SK-N-SH treated with all-trans-retinoic acid at 6 μM for 48 hours (cell line): ENCODE measurements around the gene ARID1B.
A peak's percentile ranks its signal among the peaks of the same experiment; 100 is the strongest.

Experiments used
- ATAC-seq: fragments of 200-7000 bp; cut with Tn5 transposase; 3 replicates; pipeline ENCODE4 v1.9.1; 2020; ENCODE audit warnings: mild to moderate bottlenecking, moderate library complexity
- ARNTL ChIP-seq: fragments of 450-650 bp; formaldehyde crosslinking; IDR thresholded peaks from 2 replicates; pipeline ENCODE4 v1.5.0; 2020; ENCODE audit warnings: low read depth, mild to moderate bottlenecking, moderate library complexity, borderline replicate concordance
- CSDC2 ChIP-seq: fragments of 250-450 bp; sonication (Bioruptor Pico); IDR thresholded peaks from 2 replicates; pipeline ENCODE4 v1.5.0; 2020; ENCODE audit warnings: mild to moderate bottlenecking, moderate library complexity
- ESRRG ChIP-seq: fragments of 250-450 bp; sonication (Bioruptor Pico); IDR thresholded peaks from 2 replicates; pipeline ENCODE4 v1.6.1; 2021; ENCODE audit warnings: mild to moderate bottlenecking
- GLIS3 ChIP-seq: fragments of 250-450 bp; sonication (Bioruptor Pico); IDR thresholded peaks from 2 replicates; pipeline ENCODE4 v1.5.0; 2020; ENCODE audit warnings: mild to moderate bottlenecking, moderate library complexity
- ISL1 ChIP-seq: fragments of 250-450 bp; sonication (Bioruptor Pico); IDR thresholded peaks from 2 replicates; pipeline ENCODE4 v2.1.2; 2022; ENCODE audit warnings: mild to moderate bottlenecking, moderate library complexity
- OSR1 ChIP-seq: fragments of 250-450 bp; sonication (Bioruptor Pico); IDR thresholded peaks from 2 replicates; pipeline ENCODE4 v1.8.0; 2022; ENCODE audit warnings: moderate library complexity, mild to moderate bottlenecking, inconsistent platforms
- PPARA ChIP-seq: fragments of 250-450 bp; sonication (Bioruptor Pico); IDR thresholded peaks from 2 replicates; pipeline ENCODE4 v1.5.0; 2020; ENCODE audit warnings: mild to moderate bottlenecking, borderline replicate concordance
- RARB ChIP-seq: fragments of 250-450 bp; sonication (Bioruptor Pico); IDR thresholded peaks from 2 replicates; pipeline ENCODE4 v1.8.0; 2021; ENCODE audit warnings: mild to moderate bottlenecking, moderate library complexity
- SNAI2 ChIP-seq: fragments of 250-450 bp; sonication (Bioruptor Pico); IDR thresholded peaks from 2 replicates; pipeline ENCODE4 v1.5.0; 2020; ENCODE audit warnings: mild to moderate bottlenecking, moderate library complexity
- TCF4 ChIP-seq: fragments of 250-450 bp; sonication (Bioruptor Pico); IDR thresholded peaks from 2 replicates; pipeline ENCODE4 v1.8.0; 2021; ENCODE audit warnings: mild to moderate bottlenecking, moderate library complexity, borderline replicate concordance
- TOX ChIP-seq: fragments of 250-450 bp; sonication (Bioruptor Pico); IDR thresholded peaks from 2 replicates; pipeline ENCODE4 v1.8.0; 2021; ENCODE audit warnings: mild to moderate bottlenecking, moderate library complexity, borderline replicate concordance
- ZC3H10 ChIP-seq: fragments of 250-450 bp; sonication (Bioruptor Pico); IDR thresholded peaks from 2 replicates; pipeline ENCODE4 v1.5.1; 2021; ENCODE audit warnings: mild to moderate bottlenecking, moderate library complexity
- ZFP3 ChIP-seq: fragments of 250-450 bp; sonication (Bioruptor Pico); IDR thresholded peaks from 2 replicates; pipeline ENCODE4 v1.5.0; 2020; ENCODE audit warnings: mild to moderate bottlenecking, moderate library complexity
- ZFP30 ChIP-seq: fragments of 450-650 bp; formaldehyde crosslinking; IDR thresholded peaks from 2 replicates; pipeline ENCODE4 v1.5.0; 2022; ENCODE audit warnings: mild to moderate bottlenecking, moderate library complexity
- ZNF565 ChIP-seq: fragments of 450-650 bp; formaldehyde crosslinking; conservative IDR thresholded peaks from 2 replicates; pipeline ENCODE4 v1.5.0; 2020; ENCODE audit warnings: low read depth, mild to moderate bottlenecking, moderate library complexity
- ZNF70 ChIP-seq: fragments of 450-650 bp; formaldehyde crosslinking; IDR thresholded peaks from 2 replicates; pipeline ENCODE4 v1.5.0; 2020; ENCODE audit warnings: mild to moderate bottlenecking, moderate library complexity
- ZNF8 ChIP-seq: fragments of 450-650 bp; formaldehyde crosslinking; IDR thresholded peaks from 2 replicates; pipeline ENCODE4 v1.5.0; 2020; ENCODE audit warnings: mild to moderate bottlenecking, moderate library complexity
- TF ChIP-seq, protein P1 (sequence below): fragments of 250-450 bp; sonication (Bioruptor Pico); IDR thresholded peaks from 2 replicates; pipeline ENCODE4 v1.5.1; 2021; ENCODE audit warnings: mild to moderate bottlenecking, moderate library complexity
- TF ChIP-seq, protein P2 (sequence below): fragments of 250-450 bp; sonication (Bioruptor Pico); IDR thresholded peaks from 2 replicates; pipeline ENCODE4 v1.8.0; 2021; ENCODE audit warnings: low read depth, mild to moderate bottlenecking, moderate library complexity, borderline replicate concordance
- TF ChIP-seq, protein P3 (sequence below): fragments of 250-450 bp; sonication (Bioruptor Pico); IDR thresholded peaks from 2 replicates; pipeline ENCODE4 v1.5.0; 2020; ENCODE audit warnings: mild to moderate bottlenecking, moderate library complexity
- TF ChIP-seq, protein P4 (sequence below): fragments of 250-450 bp; sonication (Bioruptor Pico); IDR thresholded peaks from 2 replicates; pipeline ENCODE4 v1.8.0; 2020; ENCODE audit warnings: mild to moderate bottlenecking, moderate library complexity, borderline replicate concordance

ARID1B gene

DNA sequence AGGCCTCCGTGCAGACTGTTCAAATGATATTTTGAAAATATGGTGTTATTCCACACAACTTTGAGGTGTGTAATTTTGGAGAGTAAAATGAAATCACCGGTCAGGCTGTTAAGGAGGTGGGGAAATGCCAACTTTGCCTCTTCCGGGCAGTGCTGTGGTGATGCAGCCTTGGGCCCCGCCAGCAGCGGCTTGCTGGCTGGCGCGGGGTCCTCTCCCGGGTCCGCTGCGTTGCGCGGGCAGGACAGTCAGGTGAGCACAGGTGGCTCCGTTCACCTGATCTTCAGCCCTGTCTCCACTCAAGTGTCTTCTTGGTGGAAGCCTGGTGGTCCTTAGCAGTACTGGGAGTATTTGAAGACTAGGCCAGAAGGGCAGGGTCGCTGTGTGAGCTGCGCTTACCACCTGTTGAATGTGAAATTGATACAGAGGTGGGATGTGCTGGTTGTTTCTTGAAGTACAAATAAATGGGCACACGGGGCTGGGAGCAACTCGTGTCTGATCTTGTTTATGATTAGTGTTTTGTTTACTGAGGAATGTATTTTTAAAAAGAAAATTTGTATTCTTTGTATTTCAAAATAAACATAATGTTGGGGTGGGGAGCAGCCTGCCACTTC is 184.2 kb downstream of the ARID1B start:
- ATAC-seq: no peak
- TF ChIP-seq OSR1 (CRISPR knock-in tag) (no peak), SNAI2 (CRISPR knock-in tag) (no peak), ZFP3 (CRISPR knock-in tag) (no peak), ZFP30 (CRISPR knock-in tag) (no peak), ZNF70 (CRISPR knock-in tag) (no peak)
- TF ChIP-seq, protein P1, sequence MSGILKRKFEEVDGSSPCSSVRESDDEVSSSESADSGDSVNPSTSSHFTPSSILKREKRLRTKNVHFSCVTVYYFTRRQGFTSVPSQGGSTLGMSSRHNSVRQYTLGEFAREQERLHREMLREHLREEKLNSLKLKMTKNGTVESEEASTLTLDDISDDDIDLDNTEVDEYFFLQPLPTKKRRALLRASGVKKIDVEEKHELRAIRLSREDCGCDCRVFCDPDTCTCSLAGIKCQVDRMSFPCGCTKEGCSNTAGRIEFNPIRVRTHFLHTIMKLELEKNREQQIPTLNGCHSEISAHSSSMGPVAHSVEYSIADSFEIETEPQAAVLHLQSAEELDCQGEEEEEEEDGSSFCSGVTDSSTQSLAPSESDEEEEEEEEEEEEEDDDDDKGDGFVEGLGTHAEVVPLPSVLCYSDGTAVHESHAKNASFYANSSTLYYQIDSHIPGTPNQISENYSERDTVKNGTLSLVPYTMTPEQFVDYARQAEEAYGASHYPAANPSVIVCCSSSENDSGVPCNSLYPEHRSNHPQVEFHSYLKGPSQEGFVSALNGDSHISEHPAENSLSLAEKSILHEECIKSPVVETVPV: no peak

DNA sequence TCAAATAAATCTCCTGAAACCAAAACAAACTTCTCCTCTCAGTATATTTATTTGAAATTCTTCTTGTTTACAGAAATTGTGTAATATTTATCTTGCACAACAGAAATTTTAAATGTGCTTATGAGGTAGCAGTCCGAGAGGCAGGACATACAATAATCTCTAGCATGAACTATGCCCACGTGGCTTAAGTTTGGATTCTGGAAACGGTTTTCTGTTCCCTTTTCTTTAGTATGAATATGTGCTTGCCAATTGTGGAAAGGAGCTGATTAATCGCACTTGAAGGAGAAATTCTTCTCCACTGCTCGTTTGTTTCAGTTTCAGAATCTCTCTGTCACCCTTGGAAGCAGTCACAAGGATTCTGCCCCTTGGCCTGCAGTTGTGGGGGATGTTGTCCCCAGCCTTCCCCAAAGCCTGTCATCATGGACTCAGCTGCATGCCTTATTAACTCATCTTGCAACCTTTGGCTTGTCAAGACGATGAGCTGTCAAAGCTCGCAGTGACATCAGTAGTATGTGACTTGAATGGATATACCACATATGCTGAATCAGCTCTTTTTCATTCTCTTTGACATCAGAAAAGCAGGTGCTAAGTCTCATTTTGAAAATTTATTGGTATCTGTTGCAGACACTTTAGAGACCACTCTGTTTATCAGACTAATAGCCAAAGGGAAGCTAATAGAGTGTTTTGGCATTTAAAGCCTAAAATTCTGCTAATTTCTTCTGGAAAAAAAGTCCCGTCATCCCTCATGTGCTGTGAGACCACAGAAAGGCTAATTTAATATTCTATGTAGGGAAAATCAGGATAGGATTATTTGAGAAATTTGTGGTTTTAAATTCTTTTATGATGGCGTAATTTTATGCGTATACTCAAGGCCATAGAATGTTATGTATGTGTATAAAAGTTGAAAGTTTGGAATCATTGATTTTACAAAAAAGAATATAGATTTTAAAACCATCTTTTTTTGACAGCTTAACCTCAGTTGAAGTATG is 186.8 kb downstream of the ARID1B start:
- ATAC-seq: peak; percentile 73
- peak; percentile 93 for TF ChIP-seq ZNF8
- TF ChIP-seq, protein P2, sequence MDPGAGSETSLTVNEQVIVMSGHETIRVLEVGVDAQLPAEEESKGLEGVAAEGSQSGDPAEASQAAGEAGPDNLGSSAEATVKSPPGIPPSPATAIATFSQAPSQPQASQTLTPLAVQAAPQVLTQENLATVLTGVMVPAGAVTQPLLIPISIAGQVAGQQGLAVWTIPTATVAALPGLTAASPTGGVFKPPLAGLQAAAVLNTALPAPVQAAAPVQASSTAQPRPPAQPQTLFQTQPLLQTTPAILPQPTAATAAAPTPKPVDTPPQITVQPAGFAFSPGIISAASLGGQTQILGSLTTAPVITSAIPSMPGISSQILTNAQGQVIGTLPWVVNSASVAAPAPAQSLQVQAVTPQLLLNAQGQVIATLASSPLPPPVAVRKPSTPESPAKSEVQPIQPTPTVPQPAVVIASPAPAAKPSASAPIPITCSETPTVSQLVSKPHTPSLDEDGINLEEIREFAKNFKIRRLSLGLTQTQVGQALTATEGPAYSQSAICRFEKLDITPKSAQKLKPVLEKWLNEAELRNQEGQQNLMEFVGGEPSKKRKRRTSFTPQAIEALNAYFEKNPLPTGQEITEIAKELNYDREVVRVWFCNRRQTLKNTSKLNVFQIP: no peak

DNA sequence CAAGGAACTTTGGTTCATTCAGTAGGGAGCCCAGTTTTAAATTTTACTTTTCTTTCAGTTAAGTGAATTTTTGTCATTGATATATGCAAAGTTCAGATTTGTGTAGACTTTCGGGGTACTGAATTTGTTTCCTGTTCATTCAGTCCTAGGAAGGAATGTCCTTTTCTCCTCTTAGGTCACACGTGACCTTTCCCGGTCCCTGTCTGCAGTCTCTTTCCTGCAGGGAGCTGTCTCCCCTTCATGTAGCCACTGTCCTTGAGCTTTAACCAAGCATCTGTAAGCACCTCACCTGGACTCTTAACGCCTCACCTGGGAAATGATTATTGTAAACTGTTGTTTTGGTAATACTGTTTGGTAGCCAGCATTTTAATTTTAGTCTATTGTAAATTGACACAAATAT is 190.7 kb downstream of the ARID1B start:
- ATAC-seq: no peak

DNA sequence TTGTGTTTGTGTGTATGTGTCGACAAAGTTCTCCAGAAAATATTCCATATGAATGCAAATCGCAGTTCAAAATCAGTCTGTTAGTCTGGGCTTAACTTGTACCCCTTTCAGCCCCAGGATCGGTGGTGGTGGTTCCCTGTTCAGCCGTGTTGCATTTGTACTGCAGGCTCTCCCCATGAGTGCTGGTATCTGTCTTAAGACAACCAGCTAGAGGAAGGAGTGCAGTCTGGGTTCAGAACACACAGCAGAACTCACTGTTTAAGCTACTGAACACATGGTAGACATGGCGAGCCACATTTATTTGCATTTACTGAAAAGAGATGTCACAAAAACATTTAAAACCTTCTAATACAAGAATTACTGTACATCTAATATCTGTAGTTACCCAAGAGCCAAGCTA is 192.1 kb downstream of the ARID1B start:
- no peak for ATAC-seq
- TF ChIP-seq ZNF565 (CRISPR knock-in tag) (no peak), RARB (CRISPR knock-in tag) (no peak), ESRRG (no peak), GLIS3 (CRISPR knock-in tag) (no peak)

More for the DNA sequence above, 190.7 kb downstream of the ARID1B start:
- TF ChIP-seq OSR1 (CRISPR knock-in tag) (no peak), ISL1 (no peak), TCF4 (no peak), ZNF8 (no peak), ARNTL (CRISPR knock-in tag) (no peak)

DNA sequence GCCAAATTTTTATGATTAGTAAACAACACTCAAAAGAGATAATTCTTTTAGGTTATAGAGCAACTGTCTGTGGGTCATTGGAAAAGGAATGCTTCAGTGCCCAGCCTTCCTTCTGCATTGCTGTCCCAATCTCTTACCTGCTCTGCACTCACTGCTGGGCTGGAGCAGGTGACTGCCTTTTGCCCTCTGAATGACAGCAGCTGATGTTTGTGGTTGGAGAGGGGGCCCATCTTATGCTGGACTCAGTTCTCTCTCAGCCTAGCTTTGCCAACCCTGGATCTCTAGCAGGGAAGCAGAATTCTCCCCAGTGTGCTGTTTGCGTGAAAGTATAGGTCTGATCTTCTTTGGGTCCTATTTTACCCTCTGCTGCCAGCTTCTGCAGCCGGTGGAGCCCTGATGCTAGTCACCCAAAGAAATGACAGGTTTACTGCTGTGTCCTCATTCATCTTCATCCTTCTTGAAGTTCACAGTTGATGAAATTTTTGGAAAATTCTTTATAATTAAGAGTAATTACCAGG is 193.5 kb downstream of the ARID1B start:
- ATAC-seq: no peak
- TF ChIP-seq SNAI2 (CRISPR knock-in tag) (no peak), ZFP3 (CRISPR knock-in tag) (no peak), RARB (CRISPR knock-in tag) (no peak), TOX (CRISPR knock-in tag) (no peak), GLIS3 (CRISPR knock-in tag) (no peak), ESRRG (no peak), OSR1 (CRISPR knock-in tag) (no peak), ARNTL (CRISPR knock-in tag) (no peak), ZC3H10 (no peak), PPARA (CRISPR knock-in tag) (no peak), CSDC2 (CRISPR knock-in tag) (no peak), ZNF565 (CRISPR knock-in tag) (no peak)
- TF ChIP-seq, protein P3, sequence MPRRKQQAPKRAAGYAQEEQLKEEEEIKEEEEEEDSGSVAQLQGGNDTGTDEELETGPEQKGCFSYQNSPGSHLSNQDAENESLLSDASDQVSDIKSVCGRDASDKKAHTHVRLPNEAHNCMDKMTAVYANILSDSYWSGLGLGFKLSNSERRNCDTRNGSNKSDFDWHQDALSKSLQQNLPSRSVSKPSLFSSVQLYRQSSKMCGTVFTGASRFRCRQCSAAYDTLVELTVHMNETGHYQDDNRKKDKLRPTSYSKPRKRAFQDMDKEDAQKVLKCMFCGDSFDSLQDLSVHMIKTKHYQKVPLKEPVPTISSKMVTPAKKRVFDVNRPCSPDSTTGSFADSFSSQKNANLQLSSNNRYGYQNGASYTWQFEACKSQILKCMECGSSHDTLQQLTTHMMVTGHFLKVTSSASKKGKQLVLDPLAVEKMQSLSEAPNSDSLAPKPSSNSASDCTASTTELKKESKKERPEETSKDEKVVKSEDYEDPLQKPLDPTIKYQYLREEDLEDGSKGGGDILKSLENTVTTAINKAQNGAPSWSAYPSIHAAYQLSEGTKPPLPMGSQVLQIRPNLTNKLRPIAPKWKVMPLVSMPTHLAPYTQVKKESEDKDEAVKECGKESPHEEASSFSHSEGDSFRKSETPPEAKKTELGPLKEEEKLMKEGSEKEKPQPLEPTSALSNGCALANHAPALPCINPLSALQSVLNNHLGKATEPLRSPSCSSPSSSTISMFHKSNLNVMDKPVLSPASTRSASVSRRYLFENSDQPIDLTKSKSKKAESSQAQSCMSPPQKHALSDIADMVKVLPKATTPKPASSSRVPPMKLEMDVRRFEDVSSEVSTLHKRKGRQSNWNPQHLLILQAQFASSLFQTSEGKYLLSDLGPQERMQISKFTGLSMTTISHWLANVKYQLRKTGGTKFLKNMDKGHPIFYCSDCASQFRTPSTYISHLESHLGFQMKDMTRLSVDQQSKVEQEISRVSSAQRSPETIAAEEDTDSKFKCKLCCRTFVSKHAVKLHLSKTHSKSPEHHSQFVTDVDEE (CRISPR knock-in tag): no peak
- TF ChIP-seq, protein P4, sequence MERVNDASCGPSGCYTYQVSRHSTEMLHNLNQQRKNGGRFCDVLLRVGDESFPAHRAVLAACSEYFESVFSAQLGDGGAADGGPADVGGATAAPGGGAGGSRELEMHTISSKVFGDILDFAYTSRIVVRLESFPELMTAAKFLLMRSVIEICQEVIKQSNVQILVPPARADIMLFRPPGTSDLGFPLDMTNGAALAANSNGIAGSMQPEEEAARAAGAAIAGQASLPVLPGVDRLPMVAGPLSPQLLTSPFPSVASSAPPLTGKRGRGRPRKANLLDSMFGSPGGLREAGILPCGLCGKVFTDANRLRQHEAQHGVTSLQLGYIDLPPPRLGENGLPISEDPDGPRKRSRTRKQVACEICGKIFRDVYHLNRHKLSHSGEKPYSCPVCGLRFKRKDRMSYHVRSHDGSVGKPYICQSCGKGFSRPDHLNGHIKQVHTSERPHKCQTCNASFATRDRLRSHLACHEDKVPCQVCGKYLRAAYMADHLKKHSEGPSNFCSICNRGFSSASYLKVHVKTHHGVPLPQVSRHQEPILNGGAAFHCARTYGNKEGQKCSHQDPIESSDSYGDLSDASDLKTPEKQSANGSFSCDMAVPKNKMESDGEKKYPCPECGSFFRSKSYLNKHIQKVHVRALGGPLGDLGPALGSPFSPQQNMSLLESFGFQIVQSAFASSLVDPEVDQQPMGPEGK: no peak
- TF ChIP-seq, protein P1: no peak
- TF ChIP-seq, protein P2: no peak
